Measurements from ENCODE around the gene DDIT4L. TPM values are rescaled to one million over a fixed set of nuclear protein-coding genes. Genes with fewer than 3 reads are reported as not detected.

Gene DDIT4L, protein sequence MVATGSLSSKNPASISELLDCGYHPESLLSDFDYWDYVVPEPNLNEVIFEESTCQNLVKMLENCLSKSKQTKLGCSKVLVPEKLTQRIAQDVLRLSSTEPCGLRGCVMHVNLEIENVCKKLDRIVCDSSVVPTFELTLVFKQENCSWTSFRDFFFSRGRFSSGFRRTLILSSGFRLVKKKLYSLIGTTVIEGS
- total RNA-seq: 0.98 TPM
- long read RNA-seq: 0 reads

DNA sequence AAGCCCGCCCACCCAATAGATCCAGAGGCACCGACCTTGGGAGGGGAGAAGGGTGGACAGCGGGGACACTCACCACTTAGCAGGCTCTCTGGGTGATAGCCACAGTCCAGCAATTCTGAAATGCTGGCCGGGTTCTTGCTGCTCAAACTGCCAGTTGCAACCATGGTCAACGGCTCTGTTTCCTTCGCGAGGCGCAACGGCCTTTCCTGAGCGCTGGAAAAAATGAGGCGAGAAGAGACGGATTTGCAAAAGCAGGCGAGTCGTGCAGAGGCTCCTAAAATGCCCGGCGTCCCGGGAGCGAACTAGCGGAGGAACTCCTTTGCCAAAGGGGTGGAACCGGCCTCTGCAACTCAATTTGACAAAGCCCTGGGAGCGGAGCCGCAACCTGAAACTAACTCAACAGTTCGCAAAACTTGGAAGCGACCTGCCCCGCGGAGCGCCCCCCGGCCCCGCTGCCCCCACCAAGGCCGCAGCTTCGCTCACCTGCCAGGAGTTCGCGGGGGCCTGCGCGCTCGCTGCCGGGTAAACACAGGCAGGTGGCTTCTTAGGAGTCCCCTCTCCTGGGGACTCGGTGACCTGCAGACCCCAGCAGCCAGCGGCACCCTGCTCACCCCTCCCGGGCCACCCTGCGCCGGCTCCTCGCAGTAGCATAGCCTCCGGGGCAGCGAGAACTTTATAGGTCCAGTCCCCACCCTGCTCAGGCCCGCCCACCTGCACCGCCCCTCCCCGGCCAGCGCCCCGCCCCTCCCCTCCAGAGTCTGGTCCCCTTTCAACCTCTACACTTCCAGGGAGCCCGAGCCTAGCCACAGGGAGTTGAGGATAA lies at the start of gene DDIT4L:
Gene DDIT4L (minus strand): TSS at position 649 of the 823 bp plus-strand sequence. CDS start 485 bp downstream, at position 164.
- H3K36me3 ChIP-seq: no peaks in the 10 kb centered on the region
- H3K4me3 ChIP-seq: peak within 1 kb of the TSS; percentile 67
- peak; percentile 88 for ATAC-seq
- H3K27ac ChIP-seq: no peak within 1 kb of the TSS
- intact Hi-C loops (cut with DNase I): no loop called here
- peaks cover 10% of the 10 kb centered on the region for H3K4me1 ChIP-seq
- H3K9me3 ChIP-seq: no peaks in the 10 kb centered on the region
- peak; percentile 76 for DNase-seq
- H3K27me3 ChIP-seq: peaks cover 4% of the 10 kb centered on the region
- TF ChIP-seq, protein P1, sequence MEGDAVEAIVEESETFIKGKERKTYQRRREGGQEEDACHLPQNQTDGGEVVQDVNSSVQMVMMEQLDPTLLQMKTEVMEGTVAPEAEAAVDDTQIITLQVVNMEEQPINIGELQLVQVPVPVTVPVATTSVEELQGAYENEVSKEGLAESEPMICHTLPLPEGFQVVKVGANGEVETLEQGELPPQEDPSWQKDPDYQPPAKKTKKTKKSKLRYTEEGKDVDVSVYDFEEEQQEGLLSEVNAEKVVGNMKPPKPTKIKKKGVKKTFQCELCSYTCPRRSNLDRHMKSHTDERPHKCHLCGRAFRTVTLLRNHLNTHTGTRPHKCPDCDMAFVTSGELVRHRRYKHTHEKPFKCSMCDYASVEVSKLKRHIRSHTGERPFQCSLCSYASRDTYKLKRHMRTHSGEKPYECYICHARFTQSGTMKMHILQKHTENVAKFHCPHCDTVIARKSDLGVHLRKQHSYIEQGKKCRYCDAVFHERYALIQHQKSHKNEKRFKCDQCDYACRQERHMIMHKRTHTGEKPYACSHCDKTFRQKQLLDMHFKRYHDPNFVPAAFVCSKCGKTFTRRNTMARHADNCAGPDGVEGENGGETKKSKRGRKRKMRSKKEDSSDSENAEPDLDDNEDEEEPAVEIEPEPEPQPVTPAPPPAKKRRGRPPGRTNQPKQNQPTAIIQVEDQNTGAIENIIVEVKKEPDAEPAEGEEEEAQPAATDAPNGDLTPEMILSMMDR (IDR thresholded peaks at IDR 0.05): no peak

DNA sequence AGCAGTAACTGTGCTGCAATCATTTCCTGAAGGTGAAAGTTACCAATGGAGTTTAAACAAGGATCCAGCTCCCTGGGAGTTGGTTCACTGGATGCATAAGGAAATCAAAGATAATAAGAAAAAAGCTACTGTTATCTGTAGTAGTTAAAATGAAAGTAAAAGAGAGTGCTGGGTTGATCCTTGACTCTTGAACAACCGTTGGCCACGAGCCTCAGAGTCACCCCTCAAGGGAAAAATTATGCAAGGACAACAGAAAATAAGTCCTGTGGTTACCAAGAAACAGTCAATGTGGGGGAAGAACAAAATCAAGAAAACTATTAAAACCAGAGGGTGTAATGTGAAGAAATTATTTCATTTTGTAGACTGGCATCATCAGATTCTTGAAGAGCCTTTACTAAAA lies 49.7 kb upstream of the DDIT4L start:
- intact Hi-C loops (cut with DNase I): no loop called here
- TF ChIP-seq, protein P1 (IDR thresholded peaks at IDR 0.05): no peak
- H3K36me3 ChIP-seq: no peaks in the 10 kb centered on the region
- H3K4me3 ChIP-seq: no peak overlapping the region
- no peaks in the 10 kb centered on the region for H3K9me3 ChIP-seq
- no peaks in the 10 kb centered on the region for H3K4me1 ChIP-seq
- ATAC-seq: no peak
- no peak overlapping the region for H3K27ac ChIP-seq
- H3K27me3 ChIP-seq: no peaks in the 10 kb centered on the region
- DNase-seq: no peak

DNA sequence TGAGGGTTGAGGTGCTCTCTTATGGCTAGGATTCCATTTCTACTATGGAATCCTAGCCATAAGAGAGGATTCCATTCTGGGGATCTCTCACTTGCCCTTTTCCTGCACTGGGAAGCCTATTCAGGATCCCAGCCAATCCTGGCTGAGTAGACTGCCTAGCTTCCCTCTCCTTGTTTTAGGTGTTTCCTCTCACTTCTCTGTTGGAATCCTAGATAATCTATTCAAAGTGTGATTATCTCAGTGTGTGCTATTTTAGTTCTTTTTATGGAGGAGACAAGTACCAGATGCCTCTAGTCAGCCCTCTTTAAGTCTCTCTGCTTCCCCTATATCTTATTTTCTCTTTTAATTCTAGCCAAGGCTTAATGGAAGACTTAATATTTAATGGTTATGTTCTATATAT lies 34.5 kb upstream of the DDIT4L start:
- DNase-seq (no peak), ATAC-seq (no peak)
- Histone ChIP-seq H3K27ac (no peak overlapping the region), H3K9me3 (peaks cover 4% of the 10 kb centered on the region), H3K4me3 (no peak overlapping the region), H3K36me3 (no peaks in the 10 kb centered on the region), H3K27me3 (no peaks in the 10 kb centered on the region), H3K4me1 (no peaks in the 10 kb centered on the region)
- intact Hi-C loops (cut with DNase I): no loop called here
- TF ChIP-seq, protein P1 (IDR thresholded peaks at IDR 0.05): no peak

DNA sequence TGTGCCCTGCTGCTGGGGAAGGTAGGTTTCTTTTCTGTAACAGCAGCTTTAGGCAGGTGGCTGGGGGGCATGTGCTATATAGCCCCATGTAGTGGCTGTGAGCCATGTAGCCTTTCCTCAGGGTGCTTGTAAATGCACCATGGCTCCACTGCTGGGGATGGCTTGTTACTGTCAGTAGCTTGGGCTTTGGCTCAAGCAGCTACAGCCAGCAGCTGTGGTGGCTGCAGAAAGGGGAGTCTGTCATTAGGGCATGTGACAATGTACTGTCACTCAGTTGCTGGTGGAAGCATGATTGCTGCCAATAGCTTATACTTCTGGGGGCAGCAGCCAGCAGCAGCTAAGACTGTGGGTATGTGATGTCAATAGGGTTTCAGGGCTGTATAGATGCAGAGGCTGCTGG lies 33.9 kb upstream of the DDIT4L start:
- no peaks in the 10 kb centered on the region for H3K36me3 ChIP-seq
- H3K4me3 ChIP-seq: no peak overlapping the region
- peaks cover 4% of the 10 kb centered on the region for H3K9me3 ChIP-seq
- DNase-seq: peak; percentile 31
- H3K27me3 ChIP-seq: no peaks in the 10 kb centered on the region
- no peak overlapping the region for H3K27ac ChIP-seq
- no peak for ATAC-seq
- TF ChIP-seq, protein P1 (IDR thresholded peaks at IDR 0.05): no peak
- intact Hi-C loops (cut with DNase I): no loop called here
- no peaks in the 10 kb centered on the region for H3K4me1 ChIP-seq

DNA sequence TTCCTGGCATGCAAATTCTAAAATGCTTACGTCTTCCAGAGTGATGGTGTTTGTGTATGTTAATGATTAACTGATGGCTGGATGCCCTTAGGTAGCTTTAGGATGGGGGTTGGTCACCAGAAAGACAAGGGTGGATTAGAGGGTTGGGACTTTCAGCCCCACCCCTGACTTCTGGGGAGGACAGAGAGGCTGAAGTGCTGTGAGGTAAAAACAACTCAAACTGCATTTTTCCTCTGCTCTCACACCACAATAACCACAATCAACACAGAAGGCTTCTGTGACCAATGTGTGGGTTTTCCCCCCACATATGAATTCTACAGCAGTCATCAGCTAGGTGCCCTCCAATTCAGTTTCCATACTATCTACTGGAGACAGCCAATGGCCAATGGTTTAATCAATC lies 18.7 kb upstream of the DDIT4L start:
- intact Hi-C loops (cut with DNase I): no loop called here
- Histone ChIP-seq H3K36me3 (no peaks in the 10 kb centered on the region), H3K27ac (no peak overlapping the region), H3K9me3 (no peaks in the 10 kb centered on the region), H3K4me1 (no peaks in the 10 kb centered on the region), H3K27me3 (no peaks in the 10 kb centered on the region), H3K4me3 (no peak overlapping the region)
- TF ChIP-seq, protein P1 (IDR thresholded peaks at IDR 0.05): no peak
- DNase-seq (no peak), ATAC-seq (no peak)
